Smooth muscle cell (in vitro differentiated cells): Measurements from ENCODE around the gene ANKRD18B. TPM values are rescaled to one million over a fixed set of nuclear protein-coding genes. Genes with fewer than 3 reads are reported as not detected.
"Not testable (repeated sequence)": the region's sequence is repeated elsewhere in the genome, so short reads cannot be mapped to it uniquely, and the experiment has no call there.

Experiments used
- DNase-seq: peaks from one replicate; lab custom pipeline; 2025; ENCODE audit not compliant: unreplicated experiment; lab: John Stamatoyannopoulos, UW
- H2AFZ ChIP-seq: fragments of 200-600 bp; sonication (generic); 2 replicates; pipeline ENCODE4 v1.6.0; 2016; ENCODE audit warnings: antibody characterized with exemption, low read depth, mild to moderate bottlenecking
- H3F3A ChIP-seq: fragments of 200-600 bp; sonication (generic); 2 replicates; pipeline ENCODE4 v1.6.0; 2017; ENCODE audit warnings: antibody characterized with exemption, low read depth
- H3K27ac ChIP-seq: fragments of 200-600 bp; sonication (generic); 2 replicates; pipeline ENCODE4 v1.5.1; 2016; ENCODE audit warnings: low read depth, mild to moderate bottlenecking
- H3K27me3 ChIP-seq: fragments of 200-600 bp; sonication (generic); 2 replicates; pipeline ENCODE4 v1.6.1; 2016; ENCODE audit warnings: low read depth, mild to moderate bottlenecking
- H3K36me3 ChIP-seq: fragments of 200-600 bp; sonication (generic); 2 replicates; pipeline ENCODE4 v1.5.1; 2016; ENCODE audit warnings: low read depth
- H3K4me1 ChIP-seq: fragments of 200-600 bp; sonication (generic); 2 replicates; pipeline ENCODE4 v1.5.1; 2016; ENCODE audit warnings: low read depth
- H3K4me2 ChIP-seq: fragments of 200-600 bp; sonication (generic); 2 replicates; pipeline ENCODE4 v1.6.0; 2016; ENCODE audit warnings: mild to moderate bottlenecking
- H3K4me3 ChIP-seq: fragments of 200-600 bp; sonication (generic); 2 replicates; pipeline ENCODE4 v1.5.1; 2016; ENCODE audit warnings: mild to moderate bottlenecking
- H3K79me2 ChIP-seq: fragments of 200-600 bp; sonication (generic); 2 replicates; pipeline ENCODE4 v1.6.0; 2016; ENCODE audit warnings: low read depth, mild to moderate bottlenecking
- H3K9ac ChIP-seq: fragments of 200-600 bp; sonication (generic); 2 replicates; pipeline ENCODE4 v1.6.0; 2016; ENCODE audit warnings: low read depth
- H3K9me3 ChIP-seq: fragments of 200-600 bp; sonication (generic); replicated peaks from 2 replicates; pipeline ENCODE4 v1.5.1; 2016; ENCODE audit warnings: low read depth
- H4K20me1 ChIP-seq: fragments of 200-600 bp; sonication (generic); 2 replicates; pipeline ENCODE4 v1.6.0; 2016; ENCODE audit warnings: low read depth
- CTCF ChIP-seq: fragments of 200-600 bp; sonication (generic); IDR thresholded peaks from 2 replicates; pipeline ENCODE4 v1.5.1; 2017; ENCODE audit warnings: borderline replicate concordance, mild to moderate bottlenecking, antibody characterized with exemption; ENCODE audit not compliant: insufficient read depth, poor library complexity, severe bottlenecking
- WGBS: methylation state at CpG from one replicate; pipeline ENCODE4 v1.1.7; 2016; ENCODE audit warnings: low lambda C conversion rate; 5-methylcytosine and 5-hydroxymethylcytosine counted together
- polyA plus RNA-seq: library from polyadenylated mRNA; unstranded; fragments of >200 nt; fragmentation: Nextera tagmentation; extraction: Ambion mirVana; gene quantifications from 2 replicates; pipeline ENCODE4 v1.2.1, GENCODE V29; 2016
- total RNA-seq: library from RNA; depleted of rRNA; stranded (reverse); fragments of >200 nt; gene quantifications from 2 replicates; pipeline ENCODE4 v1.2.3, GENCODE V29; 2014

The ANKRD18B gene
- total and polyA plus RNA-seq, 2 experiments from 2014 or later: 0.04 TPM; not detected in 1

GRCh38 chr9:33524306-33524947 is 376 bp downstream of the ANKRD18B start:
- Histone ChIP-seq H3K27ac (no peak overlapping the region), H3F3A (no peaks in the 10 kb centered on the region), H3K9ac (no peak overlapping the region), H4K20me1 (no peaks in the 10 kb centered on the region), H2AFZ (peak overlapping the region; percentile 72), H3K9me3 (no peaks in the 10 kb centered on the region), H3K4me1 (no peaks in the 10 kb centered on the region), H3K79me2 (no peaks in the 10 kb centered on the region), H3K27me3 (peaks cover 38% of the 10 kb centered on the region), H3K4me3 (peak overlapping the region; percentile 60), H3K36me3 (no peaks in the 10 kb centered on the region), H3K4me2 (peak overlapping the region; percentile 93)
- no peak for TF ChIP-seq CTCF
- DNase-seq: no peak
- 2% methylated on average over 37 of the region's 45 CpGs for WGBS

- not testable (repeated sequence) for H3K27ac ChIP-seq, DNase-seq, H3F3A ChIP-seq, H2AFZ ChIP-seq, H3K9ac ChIP-seq, H3K4me3 ChIP-seq, H3K9me3 ChIP-seq, H3K4me1 ChIP-seq, H3K36me3 ChIP-seq, H3K4me2 ChIP-seq, H3K79me2 ChIP-seq, H4K20me1 ChIP-seq
- peaks cover 37% of the 10 kb centered on the region for H3K27me3 ChIP-seq
Observed at GRCh38 chr9:33528069-33528468, 4.0 kb downstream of the ANKRD18B start.

- H4K20me1 ChIP-seq, H3K27ac ChIP-seq, H3F3A ChIP-seq, H3K27me3 ChIP-seq, DNase-seq, H2AFZ ChIP-seq, H3K79me2 ChIP-seq, H3K36me3 ChIP-seq, H3K4me2 ChIP-seq, H3K9me3 ChIP-seq, H3K9ac ChIP-seq, H3K4me1 ChIP-seq, H3K4me3 ChIP-seq: not testable (repeated sequence)
- 77% methylated on average over 3 of the region's 3 CpGs for WGBS
Observed at GRCh38 chr9:33533958-33534357, 9.9 kb downstream of the ANKRD18B start.

GRCh38 chr9:33535541-33535940 is 11.5 kb downstream of the ANKRD18B start:
- no peak for DNase-seq
- no peak overlapping the region for H3K4me2 ChIP-seq
- H3K36me3 ChIP-seq: no peaks in the 10 kb centered on the region
- no peaks in the 10 kb centered on the region for H3K9me3 ChIP-seq
- H4K20me1 ChIP-seq: no peaks in the 10 kb centered on the region
- TF ChIP-seq CTCF: no peak
- WGBS: 95% methylated on average over 2 of the region's 2 CpGs
- H3K27ac ChIP-seq: no peak overlapping the region
- H3K9ac ChIP-seq: no peak overlapping the region
- H2AFZ ChIP-seq: no peak overlapping the region
- H3K27me3 ChIP-seq: no peaks in the 10 kb centered on the region
- H3K4me1 ChIP-seq: no peaks in the 10 kb centered on the region
- no peaks in the 10 kb centered on the region for H3F3A ChIP-seq
- H3K79me2 ChIP-seq: no peaks in the 10 kb centered on the region
- H3K4me3 ChIP-seq: no peak overlapping the region

GRCh38 chr9:33543463-33543862 is 19.4 kb downstream of the ANKRD18B start:
- H3K36me3 ChIP-seq, H3K27ac ChIP-seq, H3K9me3 ChIP-seq, H3F3A ChIP-seq, H3K9ac ChIP-seq, H3K79me2 ChIP-seq, H4K20me1 ChIP-seq, H2AFZ ChIP-seq, H3K4me2 ChIP-seq, H3K4me3 ChIP-seq, H3K27me3 ChIP-seq, DNase-seq, H3K4me1 ChIP-seq: not testable (repeated sequence)
- 58% methylated on average over 2 of the region's 2 CpGs for WGBS

GRCh38 chr9:33545715-33546114 is 21.7 kb downstream of the ANKRD18B start:
- H3K79me2 ChIP-seq, H3K9ac ChIP-seq: not testable (repeated sequence)

GRCh38 chr9:33548816-33549215 is 24.8 kb downstream of the ANKRD18B start:
- DNase-seq, H2AFZ ChIP-seq, H3K4me2 ChIP-seq, H3K27me3 ChIP-seq, H3K4me3 ChIP-seq, H3K79me2 ChIP-seq, H3K4me1 ChIP-seq, H3K36me3 ChIP-seq, H3K9ac ChIP-seq, H4K20me1 ChIP-seq, H3F3A ChIP-seq, H3K9me3 ChIP-seq: not testable (repeated sequence)
- WGBS: 76% methylated on average over 4 of the region's 4 CpGs
- H3K27ac ChIP-seq: peak overlapping the region; percentile 19

More at GRCh38 chr9:33545715-33546114, 21.7 kb downstream of the ANKRD18B start:
- not testable (repeated sequence) for H3K36me3 ChIP-seq, H2AFZ ChIP-seq, DNase-seq, H3K9me3 ChIP-seq, H3K27ac ChIP-seq, H3F3A ChIP-seq, H3K27me3 ChIP-seq, H3K4me1 ChIP-seq, H4K20me1 ChIP-seq, H3K4me3 ChIP-seq
- H3K4me2 ChIP-seq: peak overlapping the region; percentile 18
- WGBS: 25% methylated on average over 2 of the region's 2 CpGs
